ENCODE measurements around the gene DIRAS2.

Gene DIRAS2

GRCh38 chr9:90637626-90638025 lies 5.0 kb downstream of the DIRAS2 start:
- Mint-ChIP-seq H3K36me3 (no peaks in the 10 kb centered on the region), H3K9me3 (no peaks in the 10 kb centered on the region), H3K4me3 (no peak overlapping the region), H3K27ac (no peak overlapping the region), H3K4me1 (no peaks in the 10 kb centered on the region)
- ATAC-seq, result no peak
- DNase-seq (ENCODE audit: low spot score in 2 of 2), result no peak

GRCh38 chr9:90632647-90633207 lies 9.9 kb downstream of the DIRAS2 start:
- Mint-ChIP-seq H3K4me3 (no peak overlapping the region), H3K36me3 (no peaks in the 10 kb centered on the region), H3K4me1 (no peaks in the 10 kb centered on the region), H3K9me3 (no peaks in the 10 kb centered on the region), H3K27ac (no peak overlapping the region)
- DNase-seq (ENCODE audit: low spot score in 2 of 2) (no peak), ATAC-seq (no peak)

GRCh38 chr9:90631964-90632363 lies 10.7 kb downstream of the DIRAS2 start:
- Mint-ChIP-seq H3K9me3 (no peaks in the 10 kb centered on the region), H3K4me1 (no peaks in the 10 kb centered on the region), H3K27ac (no peak overlapping the region), H3K36me3 (no peaks in the 10 kb centered on the region), H3K4me3 (no peak overlapping the region)
- ATAC-seq (no peak), DNase-seq (ENCODE audit: low spot score in 2 of 2) (no peak)

- Mint-ChIP-seq H3K36me3 (no peaks in the 10 kb centered on the region), H3K9me3 (no peaks in the 10 kb centered on the region), H3K27ac (no peak overlapping the region), H3K4me1 (no peaks in the 10 kb centered on the region), H3K4me3 (no peak overlapping the region)
- DNase-seq (ENCODE audit: low spot score in 2 of 2), result no peak
- no peak for ATAC-seq
These were observed 12.6 kb downstream of the DIRAS2 start for GRCh38 chr9:90629991-90630390.

- Mint-ChIP-seq H3K4me3 (no peak overlapping the region), H3K4me1 (no peaks in the 10 kb centered on the region), H3K36me3 (no peaks in the 10 kb centered on the region), H3K9me3 (no peaks in the 10 kb centered on the region), H3K27ac (no peak overlapping the region)
- DNase-seq (ENCODE audit: low spot score in 2 of 2) (no peak), ATAC-seq (no peak)
These were observed 13.3 kb downstream of the DIRAS2 start for GRCh38 chr9:90629354-90629753.

GRCh38 chr9:90616806-90617205 lies 25.8 kb downstream of the DIRAS2 start:
- H3K27ac Mint-ChIP-seq, result no peak overlapping the region

GRCh38 chr9:90613502-90613901 lies 29.1 kb downstream of the DIRAS2 start:
- peaks cover under 1% of the 10 kb centered on the region for H3K9me3 Mint-ChIP-seq
- H3K4me1 Mint-ChIP-seq, result no peaks in the 10 kb centered on the region
- H3K27ac Mint-ChIP-seq, result no peak overlapping the region
- no peaks in the 10 kb centered on the region for H3K36me3 Mint-ChIP-seq
- DNase-seq (ENCODE audit: low spot score in 2 of 2), result no peak
- H3K4me3 Mint-ChIP-seq, result no peak overlapping the region
- no peak for ATAC-seq

More at GRCh38 chr9:90616806-90617205, 25.8 kb downstream of the DIRAS2 start:
- Mint-ChIP-seq H3K36me3 (no peaks in the 10 kb centered on the region), H3K4me3 (no peak overlapping the region), H3K4me1 (no peaks in the 10 kb centered on the region), H3K9me3 (peaks cover 2% of the 10 kb centered on the region)
- no peak for ATAC-seq
- no peak for DNase-seq (ENCODE audit: low spot score in 2 of 2)

- Mint-ChIP-seq H3K27ac (no peak overlapping the region), H3K36me3 (no peaks in the 10 kb centered on the region), H3K4me3 (no peak overlapping the region), H3K4me1 (no peaks in the 10 kb centered on the region), H3K9me3 (no peaks in the 10 kb centered on the region)
- no peak for DNase-seq (ENCODE audit: low spot score in 2 of 2)
- ATAC-seq, result no peak
These were observed 29.7 kb downstream of the DIRAS2 start for GRCh38 chr9:90612957-90613356.

- Mint-ChIP-seq H3K36me3 (no peaks in the 10 kb centered on the region), H3K27ac (no peak overlapping the region), H3K9me3 (no peaks in the 10 kb centered on the region), H3K4me3 (no peak overlapping the region), H3K4me1 (no peaks in the 10 kb centered on the region)
- ATAC-seq, result no peak
- no peak for DNase-seq (ENCODE audit: low spot score in 2 of 2)
These were observed 31.1 kb downstream of the DIRAS2 start for GRCh38 chr9:90611568-90611967.

GRCh38 chr9:90611121-90611520 lies 31.5 kb downstream of the DIRAS2 start:
- ATAC-seq, result no peak
- no peak for DNase-seq (ENCODE audit: low spot score in 2 of 2)
- no peaks in the 10 kb centered on the region for H3K9me3 Mint-ChIP-seq
- no peak overlapping the region for H3K27ac Mint-ChIP-seq
- no peaks in the 10 kb centered on the region for H3K36me3 Mint-ChIP-seq
- H3K4me1 Mint-ChIP-seq, result no peaks in the 10 kb centered on the region
- H3K4me3 Mint-ChIP-seq, result no peak overlapping the region

GRCh38 chr9:90607701-90608516 lies 34.7 kb downstream of the DIRAS2 start:
- Mint-ChIP-seq H3K36me3 (no peaks in the 10 kb centered on the region), H3K9me3 (no peaks in the 10 kb centered on the region), H3K4me3 (no peak overlapping the region), H3K27ac (no peak overlapping the region), H3K4me1 (no peaks in the 10 kb centered on the region)
- ATAC-seq (no peak), DNase-seq (ENCODE audit: low spot score in 2 of 2) (no peak)

GRCh38 chr9:90600029-90600428 lies 42.6 kb downstream of the DIRAS2 start:
- H3K4me1 Mint-ChIP-seq, result no peaks in the 10 kb centered on the region
- no peak for ATAC-seq
- H3K9me3 Mint-ChIP-seq, result no peaks in the 10 kb centered on the region
- no peak overlapping the region for H3K4me3 Mint-ChIP-seq
- no peak overlapping the region for H3K27ac Mint-ChIP-seq
- no peaks in the 10 kb centered on the region for H3K36me3 Mint-ChIP-seq
- DNase-seq (ENCODE audit: low spot score in 2 of 2), result no peak

GRCh38 chr9:90598191-90598590 lies 44.4 kb downstream of the DIRAS2 start:
- ATAC-seq, result no peak
- Mint-ChIP-seq H3K4me1 (no peaks in the 10 kb centered on the region), H3K4me3 (no peak overlapping the region), H3K36me3 (no peaks in the 10 kb centered on the region), H3K9me3 (no peaks in the 10 kb centered on the region), H3K27ac (no peak overlapping the region)
- DNase-seq (ENCODE audit: low spot score in 2 of 2), result no peak

GRCh38 chr9:90593646-90594045 lies 49.0 kb downstream of the DIRAS2 start:
- H3K4me3 Mint-ChIP-seq, result no peak overlapping the region
- no peak overlapping the region for H3K27ac Mint-ChIP-seq
- no peaks in the 10 kb centered on the region for H3K36me3 Mint-ChIP-seq
- no peaks in the 10 kb centered on the region for H3K4me1 Mint-ChIP-seq
- DNase-seq (ENCODE audit: low spot score in 2 of 2) (no peak), ATAC-seq (no peak)
- H3K9me3 Mint-ChIP-seq, result peaks cover 5% of the 10 kb centered on the region

- no peak for ATAC-seq
- no peak for DNase-seq (ENCODE audit: low spot score in 2 of 2)
These were observed 62.0 kb downstream of the DIRAS2 start for GRCh38 chr9:90580576-90580975.

GRCh38 chr9:90579181-90579580 lies 63.4 kb downstream of the DIRAS2 start:
- ATAC-seq (no peak), DNase-seq (ENCODE audit: low spot score in 2 of 2) (no peak)
- Mint-ChIP-seq H3K27ac (no peak overlapping the region), H3K9me3 (no peaks in the 10 kb centered on the region), H3K4me3 (no peak overlapping the region), H3K4me1 (no peaks in the 10 kb centered on the region), H3K36me3 (no peaks in the 10 kb centered on the region)

More at GRCh38 chr9:90580576-90580975, 62.0 kb downstream of the DIRAS2 start:
- H3K27ac Mint-ChIP-seq, result no peak overlapping the region
- H3K9me3 Mint-ChIP-seq, result no peaks in the 10 kb centered on the region
- H3K4me1 Mint-ChIP-seq, result no peaks in the 10 kb centered on the region
- H3K36me3 Mint-ChIP-seq, result no peaks in the 10 kb centered on the region
- H3K4me3 Mint-ChIP-seq, result no peak overlapping the region
